Measurements from ENCODE around the gene NPAS3.

GRCh38 chr14:33120341-33120740 lies 181.7 kb downstream of the NPAS3 start:
- TF ChIP-seq SPI1 (IDR thresholded peaks at IDR 0.05; ENCODE audit: low read depth, low read length) (no peak), POLR2AphosphoS5 (IDR thresholded peaks at IDR 0.05; ENCODE audit: low read depth, low read length) (no peak), PAX5 (IDR thresholded peaks at IDR 0.05; ENCODE audit: insufficient read depth, low read length, severe bottlenecking) (no peak), POLR2A (IDR thresholded peaks at IDR 0.05; ENCODE audit: low read depth, low read length) (no peak)
